Activated naive CD4-positive, alpha-beta T cell treated with anti-CD3 and anti-CD28 coated beads, Interleukin-2, amount 50 U/mL, for 72 hours (primary cell): ENCODE results near the gene RASA4. TPM values are rescaled to one million over a fixed set of nuclear protein-coding genes. Genes with fewer than 3 reads are reported as not detected.
A peak's percentile ranks its signal among the peaks of the same experiment; 100 is the strongest.
"Not testable (repeated sequence)": the region's sequence is repeated elsewhere in the genome, so short reads cannot be mapped to it uniquely, and the experiment has no call there.

Source experiments
- ATAC-seq, 2 donors: fragments of 150-1000 bp; cut with Tn5 transposase; 2 replicates each; pipeline ENCODE4 v1.10.0; 2021; ENCODE audit warnings: mild to moderate bottlenecking in 2 of 2, moderate library complexity in 2 of 2
- DNase-seq, 2 donors: peaks; one replicate each; pipeline ENCODE4 v3.0.0; 2021 to 2022; ENCODE audit warnings: low spot score in 2 of 2
- H3K27ac Mint-ChIP-seq, 2 donors: one replicate each; pipeline ENCODE4 v1.8.0; 2022; ENCODE audit warnings: mild to moderate bottlenecking in 2 of 2, mixed read lengths in 2 of 2
- H3K36me3 Mint-ChIP-seq, 2 donors: one replicate each; pipeline ENCODE4 v1.8.0; 2022; ENCODE audit warnings: mixed read lengths in 2 of 2
- H3K9me3 Mint-ChIP-seq, 2 donors: one replicate each; pipeline ENCODE4 v1.8.0; 2022; ENCODE audit warnings: mixed read lengths in 2 of 2
- total RNA-seq, 2 donors: library from RNA; stranded (reverse); gene quantifications; one replicate each; pipeline ENCODE4 v1.2.3, GENCODE V29; 2022

The RASA4 gene
- total RNA-seq, 2 donors from 2014 or later: 47.8 to 79.4 TPM

DNA sequence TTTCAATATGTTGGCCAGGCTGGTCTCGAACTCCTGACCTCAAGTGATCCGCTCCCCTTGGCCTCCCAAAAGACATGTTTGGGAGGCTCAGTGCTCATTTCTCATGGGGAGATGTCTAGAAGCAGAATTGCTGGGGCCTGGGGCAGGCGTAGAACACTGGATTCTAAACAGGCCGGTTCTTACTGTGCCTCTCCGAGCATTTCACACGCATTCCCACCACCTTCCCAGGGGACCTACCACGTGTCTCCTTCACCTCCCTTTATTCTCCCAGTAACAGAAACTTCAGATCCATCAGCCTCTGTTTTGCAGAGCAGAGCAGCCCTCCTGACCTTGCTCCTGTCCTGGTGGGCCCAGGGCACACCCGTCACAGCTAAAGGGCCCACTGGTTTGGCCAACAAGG, 89.4 kb downstream of the RASA4 start:
- H3K27ac Mint-ChIP-seq, ATAC-seq, H3K36me3 Mint-ChIP-seq, H3K9me3 Mint-ChIP-seq, DNase-seq: not testable (repeated sequence)

DNA sequence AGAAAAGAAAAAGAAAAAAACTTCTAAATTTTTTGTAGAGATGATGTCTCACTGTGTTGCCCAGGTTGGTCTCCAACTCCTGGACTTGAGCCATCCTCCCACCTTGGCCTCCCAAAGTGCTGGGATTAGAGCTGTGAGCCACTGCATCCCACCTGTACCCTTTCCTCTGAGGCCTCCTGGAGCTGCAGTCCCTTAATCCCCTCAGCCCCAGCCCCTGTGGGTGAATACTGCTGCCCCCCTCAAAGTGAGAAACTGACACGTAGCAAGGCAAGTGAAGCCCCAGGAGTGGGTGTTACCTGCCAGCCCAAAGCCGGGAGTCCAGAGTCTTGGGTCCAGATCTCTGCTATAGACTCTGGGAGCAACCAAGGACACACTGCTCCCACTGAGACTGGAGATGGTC, 91.8 kb downstream of the RASA4 start:
- H3K9me3 Mint-ChIP-seq, H3K27ac Mint-ChIP-seq, H3K36me3 Mint-ChIP-seq, DNase-seq: not testable (repeated sequence)
- peak in 1 of 2 donors; percentile 4 for ATAC-seq

Other genes with a start within 250 kb of the RASA4 start
- gene PRKRIP1, start 220.4 kb downstream of the RASA4 start, total RNA-seq: 10 to 100 TPM; 22.9 to 42.3 TPM
- gene ORAI2, start 183.2 kb downstream of the RASA4 start, total RNA-seq: 10 to 100 TPM; 25.8 to 26.7 TPM
- gene ALKBH4, start 151.9 kb downstream of the RASA4 start, total RNA-seq: 1 to 10 TPM; 8.2 to 9.3 TPM
- gene LRWD1, start 151.8 kb downstream of the RASA4 start, total RNA-seq: 10 to 100 TPM; 11.6 to 12.5 TPM
- 10 to 100 TPM; 56.9 to 79.6 TPM for gene POLR2J, start 137.8 kb downstream of the RASA4 start, total RNA-seq
- 10 to 100 TPM; 21.8 to 23.9 TPM for gene RASA4B, start 99.0 kb downstream of the RASA4 start, total RNA-seq
- 10 to 100 TPM; 23.3 to 26.0 TPM for gene UPK3BL2, start 73.1 kb downstream of the RASA4 start, total RNA-seq
- gene SPDYE2, start 65.5 kb downstream of the RASA4 start, total RNA-seq: not detected
- 10 to 100 TPM; 68.5 to 69.1 TPM for gene POLR2J3, start 44.2 kb downstream of the RASA4 start, total RNA-seq
- gene UPK3BL1, start 26.0 kb upstream of the RASA4 start, total RNA-seq: 10 to 100 TPM; 38.5 to 43.4 TPM
- not detected for gene SPDYE2B, start 33.6 kb upstream of the RASA4 start, total RNA-seq
- 10 to 100 TPM; 18.1 to 20.9 TPM for gene POLR2J2, start 54.9 kb upstream of the RASA4 start, total RNA-seq
- 1 to 10 TPM; 5.7 to 9.2 TPM for gene FAM185A, start 132.2 kb upstream of the RASA4 start, total RNA-seq